ENCODE measurements around the gene TRIM17. TPM values are rescaled to one million over a fixed set of nuclear protein-coding genes. Genes with fewer than 3 reads are reported as not detected.

Gene TRIM17
- polyA plus RNA-seq, 1 of the 3 experiments (the other 2 are of a cell fraction) = 1.6 TPM

DNA sequence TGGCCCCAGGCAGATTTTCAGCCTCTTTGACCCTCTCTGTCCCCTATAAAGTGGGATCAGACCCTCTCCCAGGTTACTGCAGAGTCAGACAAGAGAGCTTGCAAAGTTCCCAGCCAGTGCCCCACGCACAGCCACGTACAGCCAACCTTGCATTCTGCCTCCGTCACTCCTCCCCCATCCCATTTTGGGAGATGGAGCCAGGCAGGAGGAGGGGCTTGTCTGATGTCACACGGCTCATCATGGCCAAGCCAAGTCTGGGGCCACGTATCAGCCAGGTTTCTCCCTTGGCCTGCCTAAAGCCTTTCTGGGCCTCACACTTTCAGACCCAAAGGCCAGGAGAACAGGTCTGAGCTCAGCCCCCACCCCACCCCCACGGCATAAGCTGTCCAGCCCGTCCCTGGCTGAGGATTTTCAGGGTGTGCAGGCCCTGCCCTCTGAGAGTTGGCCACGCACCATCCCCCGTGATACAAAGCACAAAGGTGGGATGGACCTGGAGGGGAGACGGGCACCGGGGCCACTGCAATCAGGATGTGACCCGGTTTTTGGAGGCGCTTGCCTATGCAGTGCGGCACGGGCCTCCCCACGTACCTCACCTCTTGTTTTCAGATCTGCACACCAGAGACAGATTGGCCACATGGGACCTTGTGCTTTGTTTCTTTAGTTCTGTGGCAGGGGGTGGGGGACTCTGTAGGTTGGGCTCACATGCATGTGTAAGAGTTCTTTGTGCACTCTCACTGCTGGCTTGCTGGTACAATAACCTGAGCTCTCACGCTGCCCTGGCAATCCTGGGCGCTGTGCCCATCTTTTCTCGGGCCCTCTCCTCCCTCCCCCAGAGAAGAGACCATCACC, 57.7 kb downstream of the TRIM17 start:
- CTCF ChIA-PET = interaction anchor here (0.5 to 1.6 kb wide), 2 partner anchors 17 to 101 kb away, joined by 3 to 4 read pairs; no protein-coding TSS in a partner anchor
- H3K9me3 ChIP-seq = no peaks in the 10 kb centered on the region
- H3K9me2 ChIP-seq = no peaks in the 10 kb centered on the region
- 70% methylated on average over 13 of the region's 19 CpGs for WGBS (ENCODE audit: low lambda C conversion rate)
- no peak overlapping the region for H3K4me2 ChIP-seq
- no peak overlapping the region for H3K4me3 ChIP-seq (ENCODE audit: low read depth in 2 of 2, low read length in 1 of 2)
- TF ChIP-seq EP300 (IDR thresholded peaks at IDR 0.05; ENCODE audit: borderline replicate concordance in 1 of 2, low read depth in 1 of 2, low read length in 1 of 2) (no peak), YY1 (IDR thresholded peaks at IDR 0.05; ENCODE audit: low read depth) (no peak), NRF1 (IDR thresholded peaks at IDR 0.05; ENCODE audit: low read depth, low read length) (no peak), SIN3A (IDR thresholded peaks at IDR 0.05; ENCODE audit: borderline replicate concordance, low read depth, low read length) (no peak), RCOR1 (IDR thresholded peaks at IDR 0.05; ENCODE audit: low read length) (no peak), FOXJ3 (CRISPR knock-in tag; IDR thresholded peaks at IDR 0.05) (no peak), EZH2phosphoT487 (IDR thresholded peaks at IDR 0.05; ENCODE audit: borderline replicate concordance, low read depth) (no peak), FOXM1 (IDR thresholded peaks at IDR 0.05; ENCODE audit: low read depth) (no peak), RFX5 (IDR thresholded peaks at IDR 0.05; ENCODE audit: low read length) (no peak)
- TF ChIP-seq, protein P1, sequence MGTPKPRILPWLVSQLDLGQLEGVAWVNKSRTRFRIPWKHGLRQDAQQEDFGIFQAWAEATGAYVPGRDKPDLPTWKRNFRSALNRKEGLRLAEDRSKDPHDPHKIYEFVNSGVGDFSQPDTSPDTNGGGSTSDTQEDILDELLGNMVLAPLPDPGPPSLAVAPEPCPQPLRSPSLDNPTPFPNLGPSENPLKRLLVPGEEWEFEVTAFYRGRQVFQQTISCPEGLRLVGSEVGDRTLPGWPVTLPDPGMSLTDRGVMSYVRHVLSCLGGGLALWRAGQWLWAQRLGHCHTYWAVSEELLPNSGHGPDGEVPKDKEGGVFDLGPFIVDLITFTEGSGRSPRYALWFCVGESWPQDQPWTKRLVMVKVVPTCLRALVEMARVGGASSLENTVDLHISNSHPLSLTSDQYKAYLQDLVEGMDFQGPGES (IDR thresholded peaks at IDR 0.05; ENCODE audit: low read depth, low read length) = no peak
- TF ChIP-seq, protein P2, sequence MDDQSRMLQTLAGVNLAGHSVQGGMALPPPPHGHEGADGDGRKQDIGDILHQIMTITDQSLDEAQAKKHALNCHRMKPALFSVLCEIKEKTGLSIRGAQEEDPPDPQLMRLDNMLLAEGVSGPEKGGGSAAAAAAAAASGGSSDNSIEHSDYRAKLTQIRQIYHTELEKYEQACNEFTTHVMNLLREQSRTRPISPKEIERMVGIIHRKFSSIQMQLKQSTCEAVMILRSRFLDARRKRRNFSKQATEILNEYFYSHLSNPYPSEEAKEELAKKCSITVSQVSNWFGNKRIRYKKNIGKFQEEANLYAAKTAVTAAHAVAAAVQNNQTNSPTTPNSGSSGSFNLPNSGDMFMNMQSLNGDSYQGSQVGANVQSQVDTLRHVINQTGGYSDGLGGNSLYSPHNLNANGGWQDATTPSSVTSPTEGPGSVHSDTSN (IDR thresholded peaks at IDR 0.05) = no peak
- TF ChIP-seq, protein P3, sequence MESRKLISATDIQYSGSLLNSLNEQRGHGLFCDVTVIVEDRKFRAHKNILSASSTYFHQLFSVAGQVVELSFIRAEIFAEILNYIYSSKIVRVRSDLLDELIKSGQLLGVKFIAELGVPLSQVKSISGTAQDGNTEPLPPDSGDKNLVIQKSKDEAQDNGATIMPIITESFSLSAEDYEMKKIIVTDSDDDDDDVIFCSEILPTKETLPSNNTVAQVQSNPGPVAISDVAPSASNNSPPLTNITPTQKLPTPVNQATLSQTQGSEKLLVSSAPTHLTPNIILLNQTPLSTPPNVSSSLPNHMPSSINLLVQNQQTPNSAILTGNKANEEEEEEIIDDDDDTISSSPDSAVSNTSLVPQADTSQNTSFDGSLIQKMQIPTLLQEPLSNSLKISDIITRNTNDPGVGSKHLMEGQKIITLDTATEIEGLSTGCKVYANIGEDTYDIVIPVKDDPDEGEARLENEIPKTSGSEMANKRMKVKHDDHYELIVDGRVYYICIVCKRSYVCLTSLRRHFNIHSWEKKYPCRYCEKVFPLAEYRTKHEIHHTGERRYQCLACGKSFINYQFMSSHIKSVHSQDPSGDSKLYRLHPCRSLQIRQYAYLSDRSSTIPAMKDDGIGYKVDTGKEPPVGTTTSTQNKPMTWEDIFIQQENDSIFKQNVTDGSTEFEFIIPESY (IDR thresholded peaks at IDR 0.05; ENCODE audit: borderline replicate concordance, low read depth) = no peak
- TF ChIP-seq, protein P4, sequence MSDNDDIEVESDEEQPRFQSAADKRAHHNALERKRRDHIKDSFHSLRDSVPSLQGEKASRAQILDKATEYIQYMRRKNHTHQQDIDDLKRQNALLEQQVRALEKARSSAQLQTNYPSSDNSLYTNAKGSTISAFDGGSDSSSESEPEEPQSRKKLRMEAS (IDR thresholded peaks at IDR 0.05; ENCODE audit: low read depth) = no peak
- TF ChIP-seq, protein P5, sequence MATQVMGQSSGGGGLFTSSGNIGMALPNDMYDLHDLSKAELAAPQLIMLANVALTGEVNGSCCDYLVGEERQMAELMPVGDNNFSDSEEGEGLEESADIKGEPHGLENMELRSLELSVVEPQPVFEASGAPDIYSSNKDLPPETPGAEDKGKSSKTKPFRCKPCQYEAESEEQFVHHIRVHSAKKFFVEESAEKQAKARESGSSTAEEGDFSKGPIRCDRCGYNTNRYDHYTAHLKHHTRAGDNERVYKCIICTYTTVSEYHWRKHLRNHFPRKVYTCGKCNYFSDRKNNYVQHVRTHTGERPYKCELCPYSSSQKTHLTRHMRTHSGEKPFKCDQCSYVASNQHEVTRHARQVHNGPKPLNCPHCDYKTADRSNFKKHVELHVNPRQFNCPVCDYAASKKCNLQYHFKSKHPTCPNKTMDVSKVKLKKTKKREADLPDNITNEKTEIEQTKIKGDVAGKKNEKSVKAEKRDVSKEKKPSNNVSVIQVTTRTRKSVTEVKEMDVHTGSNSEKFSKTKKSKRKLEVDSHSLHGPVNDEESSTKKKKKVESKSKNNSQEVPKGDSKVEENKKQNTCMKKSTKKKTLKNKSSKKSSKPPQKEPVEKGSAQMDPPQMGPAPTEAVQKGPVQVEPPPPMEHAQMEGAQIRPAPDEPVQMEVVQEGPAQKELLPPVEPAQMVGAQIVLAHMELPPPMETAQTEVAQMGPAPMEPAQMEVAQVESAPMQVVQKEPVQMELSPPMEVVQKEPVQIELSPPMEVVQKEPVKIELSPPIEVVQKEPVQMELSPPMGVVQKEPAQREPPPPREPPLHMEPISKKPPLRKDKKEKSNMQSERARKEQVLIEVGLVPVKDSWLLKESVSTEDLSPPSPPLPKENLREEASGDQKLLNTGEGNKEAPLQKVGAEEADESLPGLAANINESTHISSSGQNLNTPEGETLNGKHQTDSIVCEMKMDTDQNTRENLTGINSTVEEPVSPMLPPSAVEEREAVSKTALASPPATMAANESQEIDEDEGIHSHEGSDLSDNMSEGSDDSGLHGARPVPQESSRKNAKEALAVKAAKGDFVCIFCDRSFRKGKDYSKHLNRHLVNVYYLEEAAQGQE (IDR thresholded peaks at IDR 0.05; ENCODE audit: low read depth, low read length) = no peak
- no peak overlapping the region for H2AFZ ChIP-seq (ENCODE audit: low read depth)
- no peak overlapping the region for H3K27ac ChIP-seq (ENCODE audit: low read depth in 2 of 2, low read length in 1 of 2)
- no peak overlapping the region for H3K9ac ChIP-seq
- POLR2A ChIA-PET = no interaction called here
- no peaks in the 10 kb centered on the region for H4K20me1 ChIP-seq (ENCODE audit: insufficient read depth)
- peaks cover 0 to 3% of the 10 kb centered on the region in 2 experiments; a peak in 1 of 4 replicates for H3K4me1 ChIP-seq (ENCODE audit: control insufficient read depth in 1 of 2, insufficient read depth in 2 of 2, low read depth in 1 of 2, low read length in 1 of 2)
- H3K36me3 ChIP-seq (replicated peaks in 1 of 2; ENCODE audit: control insufficient read depth in 1 of 2, insufficient read depth in 2 of 2, low read length in 1 of 2) = no peaks in the 10 kb centered on the region
- no peaks in the 10 kb centered on the region for H3K79me2 ChIP-seq (ENCODE audit: insufficient read depth)
- no peak for DNase-seq
- H3K27me3 ChIP-seq (ENCODE audit: insufficient read depth) = no peaks in the 10 kb centered on the region
- H3F3A ChIP-seq (replicated peaks; ENCODE audit: insufficient read depth) = no peaks in the 10 kb centered on the region
